VCaP (cell line): ENCODE data around the gene ELOF1.

ENCODE experiments used
- H3K27ac ChIP-seq: fragments of 450-650 bp; 2 replicates; pipeline ENCODE4 v1.5.1; 2017
- CTCF ChIP-seq: fragments of 450-650 bp; conservative IDR thresholded peaks from 2 replicates; pipeline ENCODE4 v1.5.1; 2017; ENCODE audit warnings: mild to moderate bottlenecking, moderate library complexity

The ELOF1 gene

GRCh38 chr19:11563532-11563931 is 4.5 kb upstream of the ELOF1 start:
- no peak for TF ChIP-seq CTCF
- H3K27ac ChIP-seq = no peak overlapping the region

- TF ChIP-seq CTCF = peak; percentile 79
These were observed 1.5 kb upstream of the ELOF1 start for GRCh38 chr19:11560404-11561051.

GRCh38 chr19:11556634-11557420 is 2.2 kb downstream of the ELOF1 start:
- H3K27ac ChIP-seq = no peak overlapping the region
- TF ChIP-seq CTCF = no peak

More at GRCh38 chr19:11560404-11561051, 1.5 kb upstream of the ELOF1 start:
- peak overlapping the region; percentile 83 for H3K27ac ChIP-seq

GRCh38 chr19:11555246-11555645 is 3.8 kb downstream of the ELOF1 start:
- TF ChIP-seq CTCF = no peak
- H3K27ac ChIP-seq = no peak overlapping the region

GRCh38 chr19:11554160-11554559 is 4.9 kb downstream of the ELOF1 start:
- TF ChIP-seq CTCF = no peak
- H3K27ac ChIP-seq = no peak overlapping the region

GRCh38 chr19:11552666-11553372 is 6.2 kb downstream of the ELOF1 start:
- no peak for TF ChIP-seq CTCF
- no peak overlapping the region for H3K27ac ChIP-seq

- peak; percentile 37; the same call in 1 of the 2 replicates for TF ChIP-seq CTCF
These were observed 7.3 kb downstream of the ELOF1 start for GRCh38 chr19:11551603-11552235.

More at GRCh38 chr19:11551603-11552235, 7.3 kb downstream of the ELOF1 start:
- no peak overlapping the region for H3K27ac ChIP-seq
